ENCODE data around the gene ZNF816. TPM values are rescaled to one million over a fixed set of nuclear protein-coding genes. Genes with fewer than 3 reads are reported as not detected.

The ZNF816 gene
- total RNA-seq, 4 donors from 2014 or later, result 6.0 to 150 (median 13.9) TPM

DNA sequence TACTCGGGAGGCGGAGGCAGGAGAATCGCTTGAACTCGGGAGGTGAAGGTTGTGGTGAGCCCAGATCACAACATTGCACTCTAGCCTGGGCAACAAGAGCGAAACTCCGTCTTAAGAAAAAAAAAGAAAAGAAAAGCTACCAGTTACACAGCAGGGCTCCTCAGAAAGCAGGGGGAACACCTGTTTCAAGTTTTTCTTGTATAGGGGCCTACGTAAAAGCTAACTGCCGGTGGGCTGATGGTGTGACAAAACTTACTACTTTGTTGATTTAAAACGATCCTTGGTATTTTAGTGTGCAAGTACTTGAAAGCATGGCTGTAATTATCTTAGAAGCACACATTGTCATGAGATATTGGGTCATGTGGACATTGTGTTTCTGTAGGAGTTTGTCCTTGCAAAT is 35.3 kb upstream of the ZNF816 start:
- Histone ChIP-seq H3K4me1 (peaks cover 0 to 6% (median 3%) of the 10 kb centered on the region in 4 donors), H3K27ac (no peak overlapping the region), H3K4me3 (no peak overlapping the region), H3K36me3 (no peaks in the 10 kb centered on the region), H3K27me3 (no peaks in the 10 kb centered on the region), H3K9me3 (no peaks in the 10 kb centered on the region)
- WGBS, 2 donors (ENCODE audit: low coverage in 1 of 2), result 73 to 81% methylated on average over 8 to 9 of the region's 9 CpGs
- TF ChIP-seq POLR2AphosphoS5 (IDR thresholded peaks at IDR 0.05) (no peak), POLR2A (IDR thresholded peaks at IDR 0.05) (no peak)
- in situ Hi-C loops (cut with MboI; ENCODE audit: low pct_ligation_motif_present in 1 of 4, low pct_unique_long_range_greater_than_20kb in 1 of 4, low sequenced_read_pairs in 3 of 4), result no loop called here
- intact Hi-C loops (cut with DNase I; ENCODE audit: low total_unique reads), result no loop called here
- no peak for DNase-seq

DNA sequence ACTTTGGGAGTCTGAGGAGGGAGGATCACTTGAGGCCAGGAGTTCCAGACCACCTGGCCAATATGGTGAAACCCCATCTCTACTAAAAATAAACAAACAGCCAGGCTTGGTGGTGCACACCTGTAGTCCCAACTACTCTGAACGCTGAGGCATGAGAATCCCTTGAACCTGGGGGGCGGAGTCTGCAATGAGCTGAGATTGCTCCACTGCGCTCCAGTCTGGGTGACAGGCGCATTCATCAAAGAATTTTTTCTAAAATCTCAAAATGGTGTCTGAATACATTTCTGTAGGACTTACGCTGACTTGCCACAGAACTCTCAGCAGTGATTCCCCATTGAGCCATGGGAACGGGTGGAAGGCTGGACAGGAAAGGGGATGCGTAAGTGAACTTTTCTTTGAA is 33.0 kb upstream of the ZNF816 start:
- WGBS, 2 donors (ENCODE audit: low coverage in 1 of 2), result 88 to 97% methylated on average over 7 of the region's 7 CpGs
- Histone ChIP-seq H3K27me3 (no peaks in the 10 kb centered on the region), H3K4me1 (peaks cover 0 to 19% (median 5%) of the 10 kb centered on the region in 4 donors), H3K36me3 (no peaks in the 10 kb centered on the region), H3K9me3 (no peaks in the 10 kb centered on the region), H3K4me3 (no peak overlapping the region), H3K27ac (no peak overlapping the region)
- TF ChIP-seq POLR2A (IDR thresholded peaks at IDR 0.05) (no peak), POLR2AphosphoS5 (IDR thresholded peaks at IDR 0.05) (no peak), EP300 (IDR thresholded peaks at IDR 0.05; ENCODE audit: low read depth) (no peak)
- TF ChIP-seq, protein P1, sequence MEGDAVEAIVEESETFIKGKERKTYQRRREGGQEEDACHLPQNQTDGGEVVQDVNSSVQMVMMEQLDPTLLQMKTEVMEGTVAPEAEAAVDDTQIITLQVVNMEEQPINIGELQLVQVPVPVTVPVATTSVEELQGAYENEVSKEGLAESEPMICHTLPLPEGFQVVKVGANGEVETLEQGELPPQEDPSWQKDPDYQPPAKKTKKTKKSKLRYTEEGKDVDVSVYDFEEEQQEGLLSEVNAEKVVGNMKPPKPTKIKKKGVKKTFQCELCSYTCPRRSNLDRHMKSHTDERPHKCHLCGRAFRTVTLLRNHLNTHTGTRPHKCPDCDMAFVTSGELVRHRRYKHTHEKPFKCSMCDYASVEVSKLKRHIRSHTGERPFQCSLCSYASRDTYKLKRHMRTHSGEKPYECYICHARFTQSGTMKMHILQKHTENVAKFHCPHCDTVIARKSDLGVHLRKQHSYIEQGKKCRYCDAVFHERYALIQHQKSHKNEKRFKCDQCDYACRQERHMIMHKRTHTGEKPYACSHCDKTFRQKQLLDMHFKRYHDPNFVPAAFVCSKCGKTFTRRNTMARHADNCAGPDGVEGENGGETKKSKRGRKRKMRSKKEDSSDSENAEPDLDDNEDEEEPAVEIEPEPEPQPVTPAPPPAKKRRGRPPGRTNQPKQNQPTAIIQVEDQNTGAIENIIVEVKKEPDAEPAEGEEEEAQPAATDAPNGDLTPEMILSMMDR (IDR thresholded peaks at IDR 0.05), result no peak
- no peak for DNase-seq
- in situ Hi-C loops (cut with MboI; ENCODE audit: low pct_ligation_motif_present in 1 of 4, low pct_unique_long_range_greater_than_20kb in 1 of 4, low sequenced_read_pairs in 3 of 4) (no loop called here), intact Hi-C loops (cut with DNase I; ENCODE audit: low total_unique reads) (no loop called here)

DNA sequence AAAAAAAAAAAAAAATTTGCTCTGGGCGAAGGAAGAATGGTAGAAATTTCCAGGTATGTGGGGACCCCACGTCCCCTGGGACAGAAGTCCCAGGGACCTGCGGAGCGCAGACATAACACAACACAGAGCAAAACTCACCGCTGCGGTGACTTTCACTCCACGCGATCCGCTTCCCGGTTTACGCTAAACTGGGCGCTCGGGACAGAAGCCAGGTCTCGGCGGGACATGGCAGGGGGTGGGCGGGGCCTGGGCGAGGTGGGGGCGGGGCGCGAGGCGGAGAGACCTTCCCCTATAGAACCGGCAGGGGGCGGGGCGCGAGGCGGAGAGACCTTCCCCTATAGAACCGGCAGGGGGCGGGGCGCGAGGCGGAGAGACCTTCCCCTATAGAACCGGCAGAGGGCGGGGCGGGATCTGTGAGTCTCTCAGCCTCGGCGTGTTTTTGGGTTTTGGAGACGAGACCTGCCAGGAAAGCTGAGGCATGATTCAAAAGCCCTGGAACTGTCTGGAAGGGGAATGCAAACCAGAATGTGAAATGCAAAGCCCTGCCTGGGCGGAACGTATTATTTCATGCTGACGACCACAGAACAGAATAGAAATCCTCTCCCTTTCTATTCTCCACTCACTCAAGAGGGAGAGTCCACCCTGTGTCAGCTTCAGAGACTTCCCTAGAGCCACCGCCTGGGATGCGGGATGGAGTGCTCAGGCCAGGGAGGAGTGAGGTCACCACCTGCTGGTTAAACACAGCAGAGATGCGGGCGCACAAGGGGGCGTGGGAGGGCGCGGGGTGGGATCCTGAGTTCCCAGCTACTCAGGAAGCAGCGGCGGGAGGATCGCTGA is 30.9 kb upstream of the ZNF816 start:
- Histone ChIP-seq H3K27ac (peak overlapping the region; percentile 76 to 89 (median 80)), H3K27me3 (no peaks in the 10 kb centered on the region), H3K9me3 (no peaks in the 10 kb centered on the region), H3K4me3 (peak overlapping the region; percentile 28 to 68 (median 41)), H3K4me1 (peaks cover 0 to 19% (median 5%) of the 10 kb centered on the region in 4 donors), H3K36me3 (peaks cover 0 to under 1% (median 0%) of the 10 kb centered on the region in 4 donors)
- TF ChIP-seq POLR2AphosphoS5 (IDR thresholded peaks at IDR 0.05), result peak in 2 of 3 donors; percentile 46 to 54
- TF ChIP-seq POLR2A (IDR thresholded peaks at IDR 0.05), result no peak
- no peak for TF ChIP-seq EP300 (IDR thresholded peaks at IDR 0.05; ENCODE audit: low read depth)
- TF ChIP-seq, protein P1 (IDR thresholded peaks at IDR 0.05), result peak; percentile 56 to 90 (median 75)
- intact Hi-C loops (cut with DNase I; ENCODE audit: low total_unique reads) (no loop called here), in situ Hi-C loops (cut with MboI; ENCODE audit: low pct_ligation_motif_present in 1 of 4, low pct_unique_long_range_greater_than_20kb in 1 of 4, low sequenced_read_pairs in 3 of 4) (no loop called here)
- WGBS, 2 donors (ENCODE audit: low coverage in 1 of 2), result 0 to 3% methylated on average over 1 to 33 of the region's 50 CpGs
- peak; percentile 86 for DNase-seq

DNA sequence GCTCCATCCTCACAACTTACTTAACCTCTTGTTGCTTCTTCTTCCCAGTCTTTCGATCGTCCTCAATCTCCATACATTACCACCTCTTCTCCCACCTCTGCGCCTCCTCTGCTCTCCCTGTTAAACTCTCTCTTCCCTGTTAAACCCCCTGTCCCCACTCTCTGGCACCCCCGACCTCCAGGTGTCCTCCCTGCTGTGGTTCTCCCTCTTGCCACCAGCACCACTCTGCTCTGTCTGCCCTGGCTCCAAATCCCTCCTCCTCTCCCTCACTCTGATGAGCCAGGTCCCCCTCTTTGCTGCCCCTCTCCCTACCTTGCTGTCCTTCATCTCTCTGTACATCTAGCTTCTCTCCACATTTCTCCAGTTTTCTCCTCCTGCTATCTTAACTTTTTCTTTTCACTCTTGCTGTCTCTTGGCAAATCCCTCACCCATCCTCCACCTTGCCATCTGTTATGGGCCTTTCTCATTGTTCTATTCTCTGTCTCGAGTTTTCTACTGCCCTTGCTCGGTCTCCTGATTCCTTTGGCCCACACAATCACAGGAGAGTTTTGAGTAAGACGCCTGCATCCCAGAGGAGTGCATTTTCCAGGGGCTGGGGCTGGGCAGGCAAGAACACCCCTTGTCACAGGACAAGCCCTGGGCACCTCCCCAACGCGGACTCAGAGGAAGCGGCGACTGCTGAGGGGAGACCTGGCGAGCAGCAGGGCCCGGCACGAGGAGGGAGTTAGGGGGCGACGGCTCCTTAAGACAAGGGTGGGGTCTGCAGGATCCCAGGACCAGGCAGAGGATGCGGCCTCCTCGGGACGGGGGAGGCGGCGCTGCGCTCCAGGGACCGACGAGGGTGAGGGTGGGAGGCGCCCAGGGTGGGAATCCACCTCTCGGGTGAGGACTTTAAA is 29.7 kb upstream of the ZNF816 start:
- TF ChIP-seq, protein P1 (IDR thresholded peaks at IDR 0.05), result no peak
- TF ChIP-seq EP300 (IDR thresholded peaks at IDR 0.05; ENCODE audit: low read depth) (no peak), POLR2A (IDR thresholded peaks at IDR 0.05) (no peak), POLR2AphosphoS5 (IDR thresholded peaks at IDR 0.05) (no peak)
- in situ Hi-C loops (cut with MboI; ENCODE audit: low pct_ligation_motif_present in 1 of 4, low pct_unique_long_range_greater_than_20kb in 1 of 4, low sequenced_read_pairs in 3 of 4) (no loop called here), intact Hi-C loops (cut with DNase I; ENCODE audit: low total_unique reads) (no loop called here)
- peak overlapping the region; percentile 28 to 68 (median 42) for H3K4me3 ChIP-seq
- DNase-seq, result peak; percentile 37
- WGBS, 2 donors (ENCODE audit: low coverage in 1 of 2), result 15 to 30% methylated on average over 10 to 26 of the region's 26 CpGs
- H3K9me3 ChIP-seq, result no peaks in the 10 kb centered on the region
- H3K27me3 ChIP-seq, result no peaks in the 10 kb centered on the region
- H3K27ac ChIP-seq, result peak overlapping the region; percentile 76 to 89 (median 80)
- H3K36me3 ChIP-seq, result peaks cover 0 to 7% (median 0%) of the 10 kb centered on the region in 4 donors
- peaks cover 0 to 19% (median 5%) of the 10 kb centered on the region in 4 donors for H3K4me1 ChIP-seq
